NT2/D1 (cell line): ENCODE data around the gene ADAMTSL1.

Source experiments
- DNase-seq: peaks from one replicate; pipeline ENCODE4 v3.0.0-alpha.2; 2011; ENCODE audit warnings: low read depth, low spot score
- H3K27me3 ChIP-seq: 2 replicates; pipeline ENCODE4 v1.6.0; 2011; ENCODE audit warnings: mild to moderate bottlenecking; ENCODE audit not compliant: insufficient read length, insufficient read depth
- H3K36me3 ChIP-seq: 2 replicates; pipeline ENCODE4 v1.6.1; 2011; ENCODE audit warnings: mild to moderate bottlenecking, low read length, mixed read lengths; ENCODE audit not compliant: insufficient read depth, insufficient read length
- H3K4me1 ChIP-seq: 2 replicates; pipeline ENCODE4 v1.5.1; 2011; ENCODE audit not compliant: insufficient read depth, insufficient read length
- H3K4me3 ChIP-seq: 2 replicates; pipeline ENCODE4 v1.5.1; 2011; ENCODE audit warnings: low read depth; ENCODE audit not compliant: insufficient read length
- H3K9ac ChIP-seq: 2 replicates; pipeline ENCODE4 v1.6.0; 2011; ENCODE audit warnings: low read depth; ENCODE audit not compliant: insufficient read length
- H3K9me3 ChIP-seq: 2 replicates; pipeline ENCODE4 v1.5.1; 2011; ENCODE audit warnings: mild to moderate bottlenecking, low read length; ENCODE audit not compliant: insufficient read depth
- SUZ12 ChIP-seq: IDR thresholded peaks from 2 replicates; pipeline ENCODE4 v1.6.1; 2011; ENCODE audit not compliant: insufficient read length, insufficient read depth; ENCODE audit errors: extremely low read depth
- YY1 ChIP-seq: IDR thresholded peaks from 2 replicates; pipeline ENCODE4 v1.6.1; 2011; ENCODE audit not compliant: insufficient read length, insufficient read depth
- ZNF274 ChIP-seq: IDR thresholded peaks from 2 replicates; pipeline ENCODE4 v1.6.1; 2011; ENCODE audit warnings: mild to moderate bottlenecking, low read depth, low read length

The ADAMTSL1 gene

GRCh38 chr9:18849270-18849669 is 375.3 kb downstream of the ADAMTSL1 start:
- peaks cover 13% of the 10 kb centered on the region; the same call in 1 of the 2 replicates for H3K9me3 ChIP-seq
- H3K27me3 ChIP-seq, result no peaks in the 10 kb centered on the region
- H3K4me3 ChIP-seq, result no peak overlapping the region
- TF ChIP-seq ZNF274, result no peak
- TF ChIP-seq SUZ12, result no peak
- TF ChIP-seq YY1, result no peak
- H3K36me3 ChIP-seq, result no peaks in the 10 kb centered on the region
- no peak overlapping the region for H3K9ac ChIP-seq
- no peak for DNase-seq
- no peaks in the 10 kb centered on the region for H3K4me1 ChIP-seq

DNA sequence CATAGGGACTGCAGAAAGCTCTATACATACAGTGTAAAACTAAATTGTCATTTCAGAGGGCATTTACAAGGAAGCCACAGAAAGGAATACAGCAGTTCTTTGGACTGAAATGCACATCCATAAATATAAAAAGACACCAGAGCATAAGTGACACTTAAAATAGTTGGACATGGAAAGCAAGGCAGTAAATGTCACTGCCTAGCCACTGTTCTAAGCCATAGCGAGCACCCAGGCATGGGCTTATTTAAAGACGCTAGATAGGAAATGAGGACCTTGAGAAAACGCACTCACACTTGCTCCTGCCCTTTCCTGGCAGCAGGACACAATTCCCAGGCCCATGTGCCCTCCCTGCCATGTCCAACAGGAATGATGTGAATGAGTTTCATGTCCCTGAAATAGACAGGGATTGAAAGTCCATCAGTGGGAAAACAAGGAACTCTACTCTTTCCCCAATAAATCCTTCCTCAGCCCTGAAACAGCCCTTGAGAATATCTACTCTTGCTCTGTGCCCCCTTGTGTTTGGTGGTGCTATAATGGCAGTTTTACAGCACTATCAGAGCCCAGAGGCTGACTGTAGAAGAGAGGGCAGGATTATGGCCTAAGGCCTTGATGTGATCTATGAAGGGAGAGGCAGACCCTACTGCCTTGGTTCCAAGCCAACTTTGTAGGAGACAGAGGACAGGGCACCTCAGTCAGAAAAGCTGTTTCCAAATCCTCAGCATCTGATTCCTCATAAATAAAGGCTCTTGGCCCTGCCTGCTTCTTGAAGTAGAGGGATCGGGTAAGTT is 376.1 kb downstream of the ADAMTSL1 start:
- no peaks in the 10 kb centered on the region for H3K4me1 ChIP-seq
- H3K36me3 ChIP-seq, result no peaks in the 10 kb centered on the region
- no peak for TF ChIP-seq YY1
- H3K27me3 ChIP-seq, result no peaks in the 10 kb centered on the region
- H3K9ac ChIP-seq, result no peak overlapping the region
- no peak for DNase-seq
- H3K9me3 ChIP-seq, result peaks cover 10% of the 10 kb centered on the region; the same call in 1 of the 2 replicates
- no peak overlapping the region for H3K4me3 ChIP-seq

DNA sequence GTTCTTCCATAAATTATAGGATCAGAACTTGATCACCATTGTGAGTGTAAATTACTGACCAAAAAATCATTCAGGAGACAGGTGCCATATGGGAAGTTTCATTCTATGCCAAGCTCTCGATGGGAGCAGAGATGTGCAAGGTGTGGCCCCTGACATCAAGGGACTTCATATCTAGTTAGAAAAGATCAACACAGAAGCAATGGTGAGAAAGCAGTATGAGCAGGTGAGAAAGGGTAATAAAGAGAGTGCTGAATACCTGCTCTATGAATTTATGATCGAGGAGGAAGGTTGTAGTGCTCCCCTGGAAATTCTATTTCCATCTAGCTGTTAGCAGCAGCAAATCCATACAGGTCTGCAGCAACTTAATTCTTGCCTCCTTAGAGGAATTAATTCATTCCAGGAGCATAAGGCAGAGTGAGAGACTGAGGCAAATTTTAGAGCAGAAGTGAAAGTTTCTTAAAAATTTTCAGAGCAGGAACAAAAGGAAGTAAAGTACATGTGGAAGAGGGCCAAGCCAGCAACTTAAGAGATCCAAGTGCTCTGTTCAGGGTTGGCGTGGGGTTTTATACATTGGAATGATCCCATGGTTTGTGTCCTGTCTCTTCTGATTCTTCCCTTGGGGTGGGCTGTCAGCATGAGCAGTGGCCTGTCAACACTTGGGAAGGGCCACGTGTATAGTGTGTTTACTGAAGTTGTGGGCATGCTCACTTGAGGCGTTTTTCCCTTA is 377.3 kb downstream of the ADAMTSL1 start:
- DNase-seq, result no peak
- Histone ChIP-seq H3K27me3 (no peaks in the 10 kb centered on the region), H3K4me3 (no peak overlapping the region), H3K4me1 (no peaks in the 10 kb centered on the region), H3K9me3 (no peaks in the 10 kb centered on the region), H3K9ac (no peak overlapping the region), H3K36me3 (no peaks in the 10 kb centered on the region)
- TF ChIP-seq ZNF274 (no peak), SUZ12 (no peak), YY1 (no peak)

DNA sequence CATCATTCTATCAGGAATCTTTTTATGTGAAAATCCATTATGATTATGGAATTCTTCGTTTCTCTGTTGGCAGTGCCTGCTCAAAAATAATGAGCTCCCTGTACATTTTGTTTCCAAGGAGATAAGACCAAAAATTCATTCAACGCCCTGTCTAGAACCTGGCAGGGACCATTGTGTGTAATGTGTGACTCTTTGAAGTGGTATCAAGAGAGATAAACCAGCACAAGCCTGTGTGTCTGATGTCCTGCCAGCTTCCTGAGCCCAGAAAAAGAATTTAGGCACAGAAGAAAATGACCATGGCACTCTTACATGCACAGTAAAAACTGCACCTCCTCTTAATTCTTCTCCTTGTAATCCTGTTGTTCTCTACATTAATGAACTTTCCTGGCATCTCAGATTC is 381.7 kb downstream of the ADAMTSL1 start:
- Histone ChIP-seq H3K36me3 (no peaks in the 10 kb centered on the region), H3K9ac (no peak overlapping the region), H3K27me3 (no peaks in the 10 kb centered on the region), H3K9me3 (no peaks in the 10 kb centered on the region), H3K4me3 (no peak overlapping the region), H3K4me1 (no peaks in the 10 kb centered on the region)
- TF ChIP-seq SUZ12, result no peak
- no peak for TF ChIP-seq YY1
- no peak for TF ChIP-seq ZNF274
- DNase-seq, result no peak

- no peaks in the 10 kb centered on the region for H3K36me3 ChIP-seq
- TF ChIP-seq ZNF274 (no peak), YY1 (no peak), SUZ12 (no peak)
Measured at GRCh38 chr9:18857334-18857733, 383.4 kb downstream of the ADAMTSL1 start.

DNA sequence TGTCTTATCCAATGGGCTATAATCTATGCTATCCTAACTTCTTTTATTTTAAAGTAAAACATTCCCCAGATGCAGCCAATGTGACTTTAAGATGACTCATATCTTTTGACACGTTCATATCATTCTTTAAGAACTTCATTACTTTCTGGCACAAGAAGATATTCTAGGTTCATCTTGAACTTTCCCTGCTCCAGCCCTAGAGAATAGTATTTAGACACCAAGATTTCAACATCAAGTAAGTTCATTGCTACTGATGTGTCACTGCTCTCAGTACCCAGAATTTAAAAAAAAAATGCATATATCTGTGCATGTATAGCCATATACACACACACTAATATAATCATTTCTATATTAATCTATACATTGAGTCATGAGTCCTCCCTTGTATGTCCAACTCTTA is 383.8 kb downstream of the ADAMTSL1 start:
- Histone ChIP-seq H3K36me3 (no peaks in the 10 kb centered on the region), H3K9me3 (no peaks in the 10 kb centered on the region), H3K4me1 (peaks cover 7% of the 10 kb centered on the region), H3K9ac (no peak overlapping the region), H3K27me3 (no peaks in the 10 kb centered on the region), H3K4me3 (no peak overlapping the region)
- TF ChIP-seq YY1 (no peak), ZNF274 (no peak), SUZ12 (no peak)
- no peak for DNase-seq

More at GRCh38 chr9:18857334-18857733, 383.4 kb downstream of the ADAMTSL1 start:
- Histone ChIP-seq H3K4me1 (peaks cover 7% of the 10 kb centered on the region), H3K4me3 (no peak overlapping the region), H3K9ac (no peak overlapping the region), H3K9me3 (no peaks in the 10 kb centered on the region), H3K27me3 (no peaks in the 10 kb centered on the region)
- DNase-seq, result no peak

- DNase-seq, result peak; percentile 20
- TF ChIP-seq ZNF274 (no peak), SUZ12 (no peak), YY1 (no peak)
- no peak overlapping the region for H3K4me3 ChIP-seq
- H3K4me1 ChIP-seq, result peaks cover 9% of the 10 kb centered on the region
- H3K9me3 ChIP-seq, result no peaks in the 10 kb centered on the region
- H3K9ac ChIP-seq, result no peak overlapping the region
- no peaks in the 10 kb centered on the region for H3K27me3 ChIP-seq
- H3K36me3 ChIP-seq, result no peaks in the 10 kb centered on the region
Measured at GRCh38 chr9:18861609-18862544, 387.9 kb downstream of the ADAMTSL1 start.
